Type B pancreatic cell (in vitro differentiated cells): ENCODE measurements around the gene SETD7. TPM values are rescaled to one million over a fixed set of nuclear protein-coding genes. Genes with fewer than 3 reads are reported as not detected.

ENCODE experiments used
- DNase-seq: peaks from one replicate; pipeline ENCODE4 v3.0.0; 2021; ENCODE audit warnings: mixed read lengths; ENCODE audit not compliant: unreplicated experiment; ENCODE audit errors: extremely low spot score
- H3K27ac Mint-ChIP-seq: 2 replicates; pipeline ENCODE4 v1.8.0; 2021; ENCODE audit warnings: mild to moderate bottlenecking, mixed read lengths
- H3K27me3 Mint-ChIP-seq: 2 replicates; pipeline ENCODE4 v1.8.0; 2021; ENCODE audit warnings: mixed read lengths
- H3K36me3 Mint-ChIP-seq: 2 replicates; pipeline ENCODE4 v1.8.0; 2021; ENCODE audit warnings: mixed read lengths
- H3K4me1 Mint-ChIP-seq: one replicate; pipeline ENCODE4 v1.8.0; 2021; ENCODE audit warnings: mixed read lengths; ENCODE audit not compliant: unreplicated experiment
- H3K4me3 Mint-ChIP-seq: 2 replicates; pipeline ENCODE4 v1.8.0; 2021; ENCODE audit warnings: mild to moderate bottlenecking, mixed read lengths
- H3K9me3 Mint-ChIP-seq: 2 replicates; pipeline ENCODE4 v1.8.0; 2021; ENCODE audit warnings: mixed read lengths
- total RNA-seq: library from RNA; stranded (reverse); gene quantifications from 2 replicates; pipeline ENCODE4 v1.2.1, GENCODE V29; 2021; ENCODE audit warnings: low replicate concordance
- TF ChIP-seq, protein P1 (sequence below): fragments of 200-600 bp; sonication (generic); conservative IDR thresholded peaks from 2 replicates; pipeline ENCODE4 v1.5.0; 2021; ENCODE audit warnings: antibody characterized with exemption, mild to moderate bottlenecking

The SETD7 gene
- total RNA-seq, 1 donor from 2014 or later, result 17.0 TPM

DNA sequence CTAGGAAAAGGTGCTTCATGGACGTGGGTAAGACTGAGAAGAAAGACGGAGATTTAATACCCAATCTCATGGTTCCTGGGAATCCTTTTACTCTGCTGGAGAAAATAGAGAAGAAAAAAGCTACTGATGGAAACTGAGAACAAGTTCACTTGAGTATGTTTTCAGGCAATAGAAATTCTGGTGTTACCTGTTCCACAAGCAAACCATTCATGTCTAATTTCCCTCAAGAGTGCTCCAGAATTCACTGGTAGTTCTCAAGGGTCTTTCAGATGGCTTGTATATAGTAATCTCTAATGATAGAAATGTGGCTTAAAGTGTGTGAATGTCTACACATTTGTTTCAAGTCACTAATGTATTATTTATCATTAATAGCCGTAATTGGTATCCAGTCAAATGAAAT is 22.5 kb downstream of the SETD7 start:
- Mint-ChIP-seq H3K36me3 (peaks cover 30% of the 10 kb centered on the region), H3K27ac (no peak overlapping the region), H3K27me3 (no peaks in the 10 kb centered on the region), H3K4me1 (peaks cover 15% of the 10 kb centered on the region), H3K4me3 (peak overlapping the region; percentile 2), H3K9me3 (no peaks in the 10 kb centered on the region)
- TF ChIP-seq, protein P1, sequence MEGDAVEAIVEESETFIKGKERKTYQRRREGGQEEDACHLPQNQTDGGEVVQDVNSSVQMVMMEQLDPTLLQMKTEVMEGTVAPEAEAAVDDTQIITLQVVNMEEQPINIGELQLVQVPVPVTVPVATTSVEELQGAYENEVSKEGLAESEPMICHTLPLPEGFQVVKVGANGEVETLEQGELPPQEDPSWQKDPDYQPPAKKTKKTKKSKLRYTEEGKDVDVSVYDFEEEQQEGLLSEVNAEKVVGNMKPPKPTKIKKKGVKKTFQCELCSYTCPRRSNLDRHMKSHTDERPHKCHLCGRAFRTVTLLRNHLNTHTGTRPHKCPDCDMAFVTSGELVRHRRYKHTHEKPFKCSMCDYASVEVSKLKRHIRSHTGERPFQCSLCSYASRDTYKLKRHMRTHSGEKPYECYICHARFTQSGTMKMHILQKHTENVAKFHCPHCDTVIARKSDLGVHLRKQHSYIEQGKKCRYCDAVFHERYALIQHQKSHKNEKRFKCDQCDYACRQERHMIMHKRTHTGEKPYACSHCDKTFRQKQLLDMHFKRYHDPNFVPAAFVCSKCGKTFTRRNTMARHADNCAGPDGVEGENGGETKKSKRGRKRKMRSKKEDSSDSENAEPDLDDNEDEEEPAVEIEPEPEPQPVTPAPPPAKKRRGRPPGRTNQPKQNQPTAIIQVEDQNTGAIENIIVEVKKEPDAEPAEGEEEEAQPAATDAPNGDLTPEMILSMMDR, result no peak
- no peak for DNase-seq

DNA sequence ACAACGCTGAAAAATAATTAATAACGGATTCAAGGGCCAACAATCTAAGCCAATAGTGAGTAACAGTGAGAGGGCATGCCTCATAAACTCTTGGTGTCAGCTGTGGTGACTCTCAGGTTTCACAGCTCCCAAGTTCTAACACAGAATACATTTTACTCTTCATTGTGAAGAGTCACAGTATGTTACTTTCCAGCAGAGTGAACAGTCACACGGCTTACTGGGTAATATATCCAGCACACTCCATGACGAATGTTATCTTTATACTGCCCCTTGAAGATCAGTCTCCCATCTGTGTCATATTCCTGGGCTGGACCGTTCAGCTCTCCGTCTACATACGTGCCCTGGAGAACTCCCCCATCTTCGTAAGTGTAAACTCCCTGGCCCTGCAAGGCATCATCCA is 23.1 kb downstream of the SETD7 start:
- no peak overlapping the region for H3K27ac Mint-ChIP-seq
- H3K9me3 Mint-ChIP-seq, result no peaks in the 10 kb centered on the region
- H3K36me3 Mint-ChIP-seq, result peaks cover 32% of the 10 kb centered on the region
- DNase-seq, result no peak
- peaks cover 15% of the 10 kb centered on the region for H3K4me1 Mint-ChIP-seq
- H3K27me3 Mint-ChIP-seq, result no peaks in the 10 kb centered on the region
- H3K4me3 Mint-ChIP-seq, result peak overlapping the region; percentile 2
- TF ChIP-seq, protein P1, result no peak

DNA sequence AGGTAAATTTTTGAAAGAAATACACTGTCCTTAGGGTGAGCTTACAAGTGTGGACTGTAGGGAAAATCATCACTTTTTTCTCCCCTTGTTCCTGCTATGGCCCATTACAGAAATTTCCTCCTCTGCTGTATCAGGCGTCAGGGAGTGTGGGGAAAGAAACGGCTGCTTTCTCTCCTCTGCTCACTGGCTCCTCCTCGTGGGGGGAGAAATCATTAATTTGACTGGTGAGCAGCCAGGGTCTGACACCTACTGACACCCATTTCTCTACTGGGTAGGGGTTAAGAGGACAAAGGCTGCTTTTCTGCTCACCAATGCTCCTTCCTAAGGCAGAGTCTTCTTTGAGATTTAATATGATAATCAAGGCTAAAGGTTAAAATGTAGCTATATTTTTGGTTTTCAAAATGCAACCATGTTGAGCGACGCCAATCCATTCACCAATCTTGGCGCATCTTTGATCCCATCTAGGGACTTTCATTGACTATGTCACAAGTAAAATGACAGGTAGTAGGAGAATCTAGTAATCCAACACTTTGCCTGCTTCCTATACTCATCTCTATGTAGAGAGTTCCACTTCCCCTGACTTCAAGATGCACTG is 25.1 kb downstream of the SETD7 start:
- TF ChIP-seq, protein P1, result peak; percentile 77
- no peak for DNase-seq
- no peaks in the 10 kb centered on the region for H3K27me3 Mint-ChIP-seq
- peaks cover 32% of the 10 kb centered on the region for H3K36me3 Mint-ChIP-seq
- no peaks in the 10 kb centered on the region for H3K9me3 Mint-ChIP-seq
- H3K4me3 Mint-ChIP-seq, result no peak overlapping the region
- H3K27ac Mint-ChIP-seq, result no peak overlapping the region
- H3K4me1 Mint-ChIP-seq, result peaks cover 15% of the 10 kb centered on the region

DNA sequence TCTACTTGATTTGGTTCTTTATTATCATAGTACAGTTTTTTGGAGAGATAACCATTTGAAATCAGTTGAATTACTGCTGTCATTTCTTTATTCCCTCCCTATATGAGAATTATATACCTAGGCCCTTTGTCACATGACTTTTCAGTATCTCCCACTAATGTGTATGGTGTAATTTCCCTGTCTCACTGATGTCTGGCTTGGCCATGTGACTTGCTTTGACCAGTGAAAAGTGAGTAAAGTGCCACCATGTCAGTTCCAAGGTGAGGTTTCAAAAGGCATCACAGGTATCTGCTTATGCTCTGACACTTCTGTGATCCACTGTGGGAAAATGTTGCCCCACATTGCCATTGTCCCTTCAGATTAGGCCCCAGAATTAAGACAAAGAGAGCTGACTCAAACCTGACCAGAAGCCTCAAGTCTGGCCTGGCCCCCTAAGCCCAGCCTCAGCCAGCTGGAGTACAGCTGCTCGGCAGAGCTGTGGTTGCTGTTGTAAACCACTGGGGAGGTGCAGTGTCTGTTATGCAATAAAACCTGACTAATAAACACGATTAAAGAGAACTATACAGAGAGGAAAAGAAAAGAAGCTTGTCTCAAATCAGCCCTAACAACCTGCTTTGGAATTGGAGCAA is 27.5 kb downstream of the SETD7 start:
- Mint-ChIP-seq H3K4me1 (peaks cover 19% of the 10 kb centered on the region), H3K36me3 (peaks cover 33% of the 10 kb centered on the region), H3K27me3 (no peaks in the 10 kb centered on the region), H3K27ac (no peak overlapping the region), H3K4me3 (no peak overlapping the region), H3K9me3 (no peaks in the 10 kb centered on the region)
- no peak for DNase-seq
- TF ChIP-seq, protein P1, result no peak

DNA sequence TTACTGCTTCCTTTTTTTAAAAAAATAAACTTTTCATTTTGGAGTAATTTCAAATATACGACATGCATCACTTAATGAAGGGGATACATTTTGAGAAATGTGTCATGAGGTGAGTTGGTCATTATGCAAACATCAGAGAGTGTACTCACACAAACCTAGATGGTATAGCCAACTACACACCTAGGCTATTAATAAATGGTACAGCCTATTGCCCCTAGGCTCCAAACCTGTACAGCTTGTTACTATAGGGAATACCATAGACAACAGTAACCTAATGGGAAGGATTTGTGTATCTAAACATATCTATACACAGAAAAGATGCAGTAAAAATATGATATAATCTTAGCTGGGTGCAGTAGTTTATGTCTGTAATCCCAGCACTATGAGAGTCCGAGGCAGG is 29.1 kb downstream of the SETD7 start:
- no peaks in the 10 kb centered on the region for H3K27me3 Mint-ChIP-seq
- peaks cover 40% of the 10 kb centered on the region for H3K36me3 Mint-ChIP-seq
- H3K4me3 Mint-ChIP-seq, result no peak overlapping the region
- no peak for DNase-seq
- peaks cover 9% of the 10 kb centered on the region for H3K4me1 Mint-ChIP-seq
- TF ChIP-seq, protein P1, result no peak
- H3K27ac Mint-ChIP-seq, result no peak overlapping the region
- no peaks in the 10 kb centered on the region for H3K9me3 Mint-ChIP-seq
